Right cardiac atrium (tissue), 5 donors: ENCODE results near the gene RAB27A. TPM values are rescaled to one million over a fixed set of nuclear protein-coding genes. Genes with fewer than 3 reads are reported as not detected.
"Not testable (repeated sequence)": the region's sequence is repeated elsewhere in the genome, so short reads cannot be mapped to it uniquely, and the experiment has no call there.

Experiments
- ATAC-seq, 2 donors: fragments of 200-7000 bp; cut with Tn5 transposase; one replicate each; pipeline versions ENCODE4 v1.8.0 to v1.9.1; 2020; ENCODE audit warnings: moderate library complexity in 2 of 2, mild to moderate bottlenecking in 1 of 2
- DNase-seq, 3 donors: peaks; one replicate each; pipeline ENCODE4 v3.0.0-alpha.2; 2020
- H3K27ac ChIP-seq: one replicate; pipeline ENCODE4 v1.5.1; 2013; ENCODE audit warnings: mild to moderate bottlenecking, low read length, control low read depth, moderate library complexity
- H3K27me3 ChIP-seq: one replicate; pipeline ENCODE4 v1.6.1; 2013; ENCODE audit not compliant: control insufficient read depth, insufficient read depth
- H3K4me1 ChIP-seq: one replicate; pipeline ENCODE4 v1.6.1; 2013; ENCODE audit warnings: low read length; ENCODE audit not compliant: control insufficient read depth, insufficient read depth
- H3K4me3 ChIP-seq: one replicate; pipeline ENCODE4 v1.5.1; 2013; ENCODE audit warnings: low read length, control low read depth
- H3K9me3 ChIP-seq: one replicate; pipeline ENCODE4 v1.6.1; 2013; ENCODE audit warnings: low read length; ENCODE audit not compliant: control insufficient read depth
- WGBS: extraction: QIAGEN DNeasy Blood & Tissue Kit; methylation state at CpG from one replicate; pipeline ENCODE4 v1.1.7; 2013; 5-methylcytosine and 5-hydroxymethylcytosine counted together
- intact Hi-C, 4 donors: fragments of 100-400 bp; cut with DNase I; formaldehyde crosslinking; loops; one replicate each; pipeline versions ENCODE4 v1.11.0 to v1.14.0; 2022 to 2023
- polyA plus RNA-seq: library from polyadenylated mRNA; stranded (reverse); fragments of 200-250 nt; gene quantifications from one replicate; pipeline ENCODE4 v1.2.3, GENCODE V29; 2013
- total RNA-seq, 4 donors: library from RNA; stranded (reverse); fragmentation: NEBNext Ultra II Directional; extraction: Animal tissue kit (Norgen Biotek cat#: 25700); gene quantifications; one replicate each; pipeline ENCODE4 v1.2.1, GENCODE V29; 2021
- donor health status: healthy with polysubstance abuse.
- donor health status: DM: no; HTN: yes; CAD: no.
- donor health status: DM: no; HTN: no; CAD: no.
- donor health status: DM: no; HTN: yes; CAD: no; lungs with severe emphysema.
- donor health status: DM: yes; HTN: yes; CAD: no.

Gene RAB27A
- total and polyA plus RNA-seq, 5 donors, result 3.0 to 18.0 (median 8.4) TPM

DNA sequence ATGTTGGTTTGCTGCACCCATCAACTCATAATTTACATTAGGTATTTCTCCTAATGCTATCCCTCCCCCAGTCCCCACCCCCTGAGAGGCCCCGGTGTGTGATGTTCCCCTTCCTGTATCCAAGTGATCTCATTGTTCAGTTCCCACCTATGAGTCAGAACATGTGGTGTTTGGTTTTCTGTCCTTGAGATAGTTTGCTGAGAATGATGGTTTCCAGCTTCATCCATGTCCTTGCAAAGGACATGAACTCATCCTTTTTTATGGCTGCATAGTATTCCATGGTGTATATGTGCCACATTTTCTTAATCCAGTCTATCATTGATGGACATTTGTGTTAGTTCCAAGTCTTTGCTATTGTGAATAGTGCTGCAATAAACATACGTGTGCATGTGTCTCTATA, 9.0 kb downstream of the RAB27A start:
- WGBS, result 86% methylated on average over 2 of the region's 2 CpGs
- intact Hi-C loops, ATAC-seq, H3K4me3 ChIP-seq, H3K27ac ChIP-seq, H3K4me1 ChIP-seq, DNase-seq, H3K27me3 ChIP-seq, H3K9me3 ChIP-seq: not testable (repeated sequence)

DNA sequence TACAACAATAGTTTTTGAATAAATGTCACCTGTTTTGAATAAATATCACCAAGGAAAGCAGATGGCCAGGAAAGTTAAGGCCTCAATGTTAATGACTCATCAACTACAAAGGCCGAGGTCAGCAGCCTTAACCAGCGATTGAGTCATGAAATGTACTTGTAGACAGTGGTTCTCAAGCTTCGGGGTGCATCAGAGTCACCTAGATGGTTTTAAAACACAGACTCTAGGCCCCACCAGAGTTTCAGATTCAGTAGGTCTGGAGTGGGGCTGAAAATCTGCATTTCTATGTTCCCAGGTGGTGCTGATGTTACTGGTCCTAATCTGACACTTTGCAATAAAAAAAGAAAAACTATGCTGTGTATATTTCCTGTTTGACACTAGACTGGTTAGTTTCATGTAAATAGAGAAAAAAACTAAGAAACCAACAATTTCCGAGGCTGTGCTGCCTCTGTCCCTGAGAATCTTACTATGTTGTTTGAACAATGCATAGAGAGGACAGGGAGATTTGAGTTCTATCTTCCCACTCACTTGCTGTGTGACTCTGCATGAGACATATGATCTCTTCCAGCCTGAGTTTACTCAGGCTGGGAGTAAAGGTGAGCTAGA, 9.8 kb downstream of the RAB27A start:
- 79% methylated on average over 4 of the region's 4 CpGs for WGBS
- Histone ChIP-seq H3K27ac (no peak overlapping the region), H3K4me3 (no peak overlapping the region), H3K27me3 (no peaks in the 10 kb centered on the region), H3K4me1 (peaks cover 7% of the 10 kb centered on the region), H3K9me3 (no peaks in the 10 kb centered on the region)
- peak in 1 of 2 donors; percentile 59 for ATAC-seq
- intact Hi-C loops, result no loop called here
- no peak for DNase-seq

DNA sequence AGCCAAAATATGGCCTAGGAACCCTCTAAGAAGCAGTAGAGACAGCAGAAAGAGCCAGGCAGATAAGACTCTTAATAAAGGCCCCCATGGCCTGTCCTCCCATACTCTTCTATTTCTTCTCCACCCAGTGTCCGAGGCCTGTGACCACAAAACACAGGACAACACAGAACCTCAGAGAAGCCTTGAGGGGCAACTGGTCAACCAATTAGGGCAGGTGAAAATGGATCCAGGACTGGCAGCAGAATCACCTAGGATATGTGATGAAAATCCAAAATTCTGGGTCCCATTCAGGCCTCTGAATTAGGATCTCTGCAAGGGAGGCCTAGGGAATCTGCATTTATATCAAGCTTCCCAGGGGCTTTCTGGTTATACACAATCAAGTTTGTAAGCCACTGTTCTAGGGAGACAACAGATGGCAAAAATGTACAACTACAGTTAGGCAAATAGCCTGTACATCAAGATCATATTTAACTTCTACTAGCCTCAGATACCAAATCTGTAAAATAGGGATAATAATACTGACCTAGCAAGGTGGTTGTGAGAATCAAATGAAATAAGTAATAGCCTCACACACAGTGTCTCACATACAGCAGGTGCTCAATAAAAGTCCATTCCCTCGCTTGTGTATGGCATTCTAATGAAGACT, 10.4 kb downstream of the RAB27A start:
- no peaks in the 10 kb centered on the region for H3K27me3 ChIP-seq
- intact Hi-C loops, result no loop called here
- ATAC-seq (no peak), DNase-seq (no peak)
- H3K27ac ChIP-seq, result peak overlapping the region; percentile 10
- 89% methylated on average over 2 of the region's 2 CpGs for WGBS
- H3K4me1 ChIP-seq, result peaks cover 5% of the 10 kb centered on the region
- H3K9me3 ChIP-seq, result no peaks in the 10 kb centered on the region
- no peak overlapping the region for H3K4me3 ChIP-seq

DNA sequence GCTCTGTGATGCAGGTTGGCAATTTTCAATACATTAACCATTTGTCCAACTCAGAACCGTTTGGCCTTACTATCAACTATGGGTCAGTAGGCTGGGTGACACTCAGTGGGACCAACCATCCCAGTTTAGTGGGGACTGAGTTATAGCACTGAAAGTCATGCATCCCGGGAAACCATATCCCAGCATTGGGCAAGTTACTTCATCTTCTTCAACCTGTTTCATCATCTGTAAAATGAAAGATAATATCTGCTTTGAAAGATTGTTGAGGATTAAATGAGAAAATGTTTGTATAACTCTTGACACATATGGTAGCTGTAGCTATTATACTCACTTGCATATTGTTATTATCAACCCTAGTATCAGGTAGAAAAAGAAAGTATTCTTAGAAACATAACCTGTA, 11.9 kb downstream of the RAB27A start:
- ATAC-seq (no peak), DNase-seq (no peak)
- H3K27me3 ChIP-seq, result no peaks in the 10 kb centered on the region
- peaks cover 5% of the 10 kb centered on the region for H3K4me1 ChIP-seq
- no peak overlapping the region for H3K4me3 ChIP-seq
- 80% methylated on average over 2 of the region's 2 CpGs for WGBS
- intact Hi-C loops, result no loop called here
- no peaks in the 10 kb centered on the region for H3K9me3 ChIP-seq
- no peak overlapping the region for H3K27ac ChIP-seq

DNA sequence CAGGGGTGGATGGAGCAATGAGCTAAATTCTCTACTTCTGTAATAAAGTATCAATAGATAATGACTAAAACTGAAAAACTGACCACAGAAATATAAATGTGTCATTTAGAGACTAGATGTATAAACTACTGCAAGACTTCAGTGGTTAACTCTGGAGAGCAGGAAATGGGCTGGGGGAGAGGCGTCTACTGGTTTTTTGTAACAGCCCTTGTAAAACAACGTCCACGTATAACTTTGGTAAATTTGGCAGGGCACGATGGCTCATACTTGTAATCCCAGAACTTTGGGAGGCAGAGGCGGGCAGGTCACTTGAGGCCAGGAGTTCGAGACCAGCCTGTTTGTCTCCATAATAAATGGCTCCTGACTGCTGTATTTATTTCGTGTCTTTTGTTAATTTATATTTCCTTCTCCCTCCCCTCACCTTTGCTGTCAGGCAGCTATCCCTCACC, 12.5 kb downstream of the RAB27A start:
- intact Hi-C loops, result no loop called here
- peaks cover 3% of the 10 kb centered on the region for H3K4me1 ChIP-seq

DNA sequence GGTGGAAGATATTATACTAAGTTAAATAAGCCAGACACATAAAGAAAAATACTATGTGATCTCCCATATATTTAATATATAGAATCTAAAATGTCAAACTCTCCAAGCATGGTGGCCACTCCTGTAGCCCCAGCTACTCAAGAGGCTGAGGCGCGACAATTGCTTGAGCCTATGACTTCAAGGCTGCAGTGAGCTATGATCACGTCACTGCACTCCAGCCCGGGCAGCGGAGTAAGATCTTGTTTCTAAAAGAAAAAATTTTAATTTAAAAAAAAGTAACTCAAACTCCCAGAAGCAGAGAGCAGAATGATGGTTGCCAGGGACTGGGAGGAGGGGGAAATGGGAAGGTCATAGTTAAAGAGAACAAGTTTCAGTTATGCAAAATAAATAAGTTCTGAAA, 13.3 kb downstream of the RAB27A start:
- WGBS, result 89% methylated on average over 5 of the region's 5 CpGs
- intact Hi-C loops, result no loop called here
- ATAC-seq (no peak), DNase-seq (no peak)
- Histone ChIP-seq H3K4me3 (no peak overlapping the region), H3K27me3 (no peaks in the 10 kb centered on the region), H3K4me1 (peaks cover 3% of the 10 kb centered on the region), H3K27ac (no peak overlapping the region), H3K9me3 (no peaks in the 10 kb centered on the region)

More for the DNA sequence above, 12.5 kb downstream of the RAB27A start:
- H3K9me3 ChIP-seq, result no peaks in the 10 kb centered on the region
- DNase-seq, result no peak
- H3K27me3 ChIP-seq, result no peaks in the 10 kb centered on the region
- ATAC-seq, result no peak
- no peak overlapping the region for H3K27ac ChIP-seq
- H3K4me3 ChIP-seq, result no peak overlapping the region
- WGBS, result 46% methylated on average over 7 of the region's 7 CpGs

DNA sequence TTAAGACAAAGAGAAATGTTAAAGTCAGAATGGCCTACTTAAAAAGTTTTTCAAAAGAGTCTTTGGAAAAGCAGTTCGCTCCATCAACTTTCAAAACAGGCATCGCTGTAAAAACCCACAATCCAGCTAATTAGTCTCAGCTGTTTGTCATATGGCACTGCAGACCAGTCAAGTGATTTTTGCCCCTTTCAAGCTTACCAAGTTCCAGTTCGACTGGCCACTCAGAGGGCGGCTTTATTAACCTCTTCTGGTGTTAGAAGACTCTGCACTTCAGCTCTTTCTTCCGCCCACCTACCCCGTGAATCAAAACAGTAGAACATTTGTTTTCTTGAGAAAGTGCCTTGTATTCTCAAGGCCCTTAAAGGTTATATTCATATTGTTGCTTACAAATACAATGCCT, 19.3 kb downstream of the RAB27A start:
- 90% methylated on average over 6 of the region's 6 CpGs for WGBS
- no peaks in the 10 kb centered on the region for H3K4me1 ChIP-seq
- no peaks in the 10 kb centered on the region for H3K27me3 ChIP-seq
- no peak overlapping the region for H3K27ac ChIP-seq
- H3K9me3 ChIP-seq, result no peaks in the 10 kb centered on the region
- H3K4me3 ChIP-seq, result no peak overlapping the region
- ATAC-seq (no peak), DNase-seq (no peak)
- intact Hi-C loops, result no loop called here

DNA sequence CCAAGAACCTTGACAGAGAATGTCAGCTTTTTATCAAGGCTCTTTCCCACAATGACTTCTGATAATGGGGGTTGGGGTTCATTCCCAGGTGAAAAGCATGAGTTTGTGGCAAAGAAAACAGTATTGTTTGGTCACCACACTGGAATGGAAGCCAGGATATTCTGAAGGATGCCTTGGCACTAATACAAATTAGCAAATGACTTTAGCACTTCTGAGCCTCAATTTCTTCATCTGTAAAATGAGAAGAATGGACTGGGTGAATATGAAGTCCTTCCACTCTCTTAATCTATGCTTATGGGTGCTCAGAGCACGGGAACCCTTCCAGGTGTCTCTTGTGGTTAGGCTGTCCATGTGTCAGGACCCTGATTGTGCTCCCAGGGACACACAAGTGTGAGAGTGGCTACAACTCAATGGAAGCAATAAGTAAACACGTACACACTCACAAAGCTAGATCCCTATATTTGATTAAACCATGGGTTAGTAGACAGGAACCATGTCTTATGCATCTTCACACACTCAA, 21.4 kb downstream of the RAB27A start:
- no peak for DNase-seq
- intact Hi-C loops, result no loop called here
- no peak for ATAC-seq
- Histone ChIP-seq H3K9me3 (no peaks in the 10 kb centered on the region), H3K4me1 (no peaks in the 10 kb centered on the region), H3K4me3 (no peak overlapping the region), H3K27me3 (no peaks in the 10 kb centered on the region), H3K27ac (no peak overlapping the region)
- WGBS, result 94% methylated on average over 2 of the region's 2 CpGs

DNA sequence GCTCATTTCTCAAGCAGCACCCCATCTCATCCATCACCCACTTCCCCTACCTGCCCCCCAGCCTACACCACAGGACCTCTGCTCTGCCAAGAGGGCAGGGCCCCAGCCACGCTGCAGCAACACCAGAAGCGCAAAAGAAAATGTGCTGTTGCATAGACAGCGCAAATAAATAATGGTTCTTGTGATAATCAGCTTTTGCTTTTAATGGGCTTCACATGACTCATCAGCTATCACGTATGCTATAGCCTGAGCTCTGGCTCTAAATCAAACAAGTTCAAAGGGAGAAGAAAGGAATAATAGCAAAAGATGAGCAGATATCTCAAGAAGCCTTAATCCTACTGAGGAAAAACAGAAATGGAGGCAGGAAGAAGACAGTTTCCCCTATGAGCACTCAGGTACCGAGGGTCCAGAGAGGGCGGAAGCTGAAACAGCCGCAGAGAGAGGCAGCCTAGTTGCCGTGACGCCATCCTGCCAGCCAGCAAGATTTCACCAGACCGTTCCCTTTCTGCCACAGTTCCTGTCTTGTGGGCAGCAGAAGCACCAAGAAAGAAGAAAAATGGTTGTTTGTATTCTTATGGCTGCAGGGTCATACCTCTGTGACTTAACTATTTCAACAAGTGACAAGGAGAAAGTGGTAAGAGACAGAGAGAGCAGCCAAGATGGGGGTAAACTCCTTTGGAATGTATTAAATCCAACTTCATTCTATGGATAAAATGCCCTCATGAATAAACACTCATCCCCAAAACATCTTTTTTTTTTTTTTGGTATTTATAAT, 22.0 kb downstream of the RAB27A start:
- H3K9me3 ChIP-seq, result no peaks in the 10 kb centered on the region
- no peak overlapping the region for H3K4me3 ChIP-seq
- 65% methylated on average over 10 of the region's 10 CpGs for WGBS
- H3K27me3 ChIP-seq, result no peaks in the 10 kb centered on the region
- DNase-seq (peak; percentile 31 to 71 (median 65)), ATAC-seq (peak; percentile 56 to 62)
- no peaks in the 10 kb centered on the region for H3K4me1 ChIP-seq
- intact Hi-C loops, result no loop called here
- no peak overlapping the region for H3K27ac ChIP-seq

DNA sequence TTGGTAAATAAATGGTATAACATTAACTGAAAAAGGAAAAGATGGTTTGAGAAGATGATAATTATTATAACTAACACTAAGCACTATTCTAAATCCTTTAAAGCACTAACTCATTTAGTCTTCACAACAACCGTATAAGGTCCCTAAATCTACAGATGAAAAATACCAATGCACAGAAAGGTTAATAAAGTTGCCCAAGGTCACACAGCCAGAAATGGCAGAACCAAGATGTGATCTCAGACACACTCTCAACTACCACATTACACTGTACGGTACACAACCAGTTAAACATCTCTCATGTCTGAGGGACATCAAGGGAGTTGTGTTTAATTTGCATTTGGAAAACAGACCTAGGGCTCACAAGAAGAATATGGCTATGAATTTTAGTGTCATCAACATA, 23.1 kb downstream of the RAB27A start:
- no peak for DNase-seq
- Histone ChIP-seq H3K4me1 (no peaks in the 10 kb centered on the region), H3K27me3 (no peaks in the 10 kb centered on the region), H3K27ac (no peak overlapping the region), H3K9me3 (no peaks in the 10 kb centered on the region), H3K4me3 (no peak overlapping the region)
- intact Hi-C loops, result no loop called here
- 96% methylated on average over 2 of the region's 2 CpGs for WGBS
- ATAC-seq, result no peak

DNA sequence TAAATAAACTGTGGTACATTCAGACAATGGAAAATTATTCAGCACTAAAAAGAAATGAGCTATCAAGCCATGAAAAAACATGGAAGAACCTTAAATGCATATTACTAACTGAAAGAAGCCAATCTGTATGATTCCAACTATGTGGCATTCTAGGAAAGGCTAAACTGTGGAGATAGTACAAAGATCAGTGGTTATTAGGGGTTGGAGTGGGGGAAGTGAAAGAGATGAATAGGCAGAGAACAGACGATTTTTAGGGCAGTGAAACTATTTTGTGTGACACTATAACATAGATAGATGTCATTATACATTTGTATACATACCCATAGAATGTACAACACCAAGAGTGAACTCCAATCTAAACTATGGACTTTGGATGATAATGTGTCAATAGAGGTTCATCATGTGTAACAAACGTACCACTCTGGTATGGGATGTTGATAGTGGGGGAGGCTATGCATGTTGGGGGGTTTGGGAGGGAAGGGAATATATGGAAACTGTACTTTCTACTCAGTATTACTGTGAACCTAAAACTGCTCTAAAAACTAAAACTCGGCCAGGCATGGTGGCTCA, 29.0 kb downstream of the RAB27A start:
- Histone ChIP-seq H3K4me1 (no peaks in the 10 kb centered on the region), H3K9me3 (no peaks in the 10 kb centered on the region), H3K4me3 (no peak overlapping the region), H3K27ac (no peak overlapping the region), H3K27me3 (no peaks in the 10 kb centered on the region)
- DNase-seq, result no peak
- ATAC-seq, result no peak
- intact Hi-C loops, result no loop called here
- 76% methylated on average over 3 of the region's 3 CpGs for WGBS
